Mesenteric fat pad (tissue), 1 donor: ENCODE measurements around the gene SCGB1C1. TPM values are rescaled to one million over a fixed set of nuclear protein-coding genes. Genes with fewer than 3 reads are reported as not detected.

ENCODE experiments used
- DNase-seq: peaks from one replicate; pipeline ENCODE4 v3.0.0-alpha.2; 2020; ENCODE audit warnings: low spot score
- total RNA-seq: library from RNA; stranded (reverse); fragmentation: NEBNext Ultra II Directional; extraction: Animal tissue kit (Norgen Biotek cat#: 25700); gene quantifications from one replicate; pipeline ENCODE4 v1.2.1, GENCODE V29; 2021
- donor health status: DM: yes; HTN: yes; CAD: no.

Gene SCGB1C1
- total RNA-seq, 1 donor from 2014 or later: not detected

DNA sequence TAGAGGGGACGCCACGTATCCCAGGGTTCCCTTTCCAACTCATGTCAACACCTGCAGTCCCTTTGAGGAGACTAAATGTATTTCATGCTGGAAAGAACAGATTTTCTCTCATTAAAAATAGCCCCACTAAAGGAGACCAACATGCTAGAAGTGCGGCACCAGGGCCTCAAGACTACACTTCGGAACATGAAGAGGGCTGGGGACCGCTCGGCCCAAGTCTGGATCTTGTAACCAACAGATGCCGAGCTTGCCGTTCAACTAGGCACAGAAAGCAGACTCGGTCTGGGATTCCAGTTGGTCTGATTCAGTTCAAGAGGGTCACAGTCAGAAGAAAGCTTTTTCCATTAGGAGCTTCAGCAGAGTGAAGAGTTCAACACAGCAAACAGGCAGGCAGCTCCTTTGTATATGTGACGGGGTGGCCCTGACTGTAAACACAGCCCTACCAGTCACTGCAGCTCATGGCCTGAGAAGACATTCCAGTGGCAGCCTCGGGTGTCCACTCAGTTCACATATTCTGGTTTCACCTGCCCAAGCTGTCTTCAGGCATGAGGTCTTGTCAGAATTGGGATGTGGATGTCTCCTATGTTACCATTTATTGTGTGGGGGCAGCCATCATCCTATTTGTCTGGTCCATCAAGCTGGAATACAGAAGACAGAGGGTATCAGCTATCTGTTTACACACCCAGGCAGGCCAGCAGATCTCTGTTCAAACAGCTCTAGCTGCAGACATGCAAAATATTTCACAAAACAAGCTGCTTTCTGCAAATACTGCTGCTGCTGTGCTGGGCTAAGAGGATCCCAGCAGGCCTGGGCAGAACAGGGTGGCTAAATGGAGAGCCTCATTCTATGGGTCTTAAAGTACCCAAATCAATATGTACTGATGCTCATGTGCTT lies 23.4 kb downstream of the SCGB1C1 start:
- no peak for DNase-seq

DNA sequence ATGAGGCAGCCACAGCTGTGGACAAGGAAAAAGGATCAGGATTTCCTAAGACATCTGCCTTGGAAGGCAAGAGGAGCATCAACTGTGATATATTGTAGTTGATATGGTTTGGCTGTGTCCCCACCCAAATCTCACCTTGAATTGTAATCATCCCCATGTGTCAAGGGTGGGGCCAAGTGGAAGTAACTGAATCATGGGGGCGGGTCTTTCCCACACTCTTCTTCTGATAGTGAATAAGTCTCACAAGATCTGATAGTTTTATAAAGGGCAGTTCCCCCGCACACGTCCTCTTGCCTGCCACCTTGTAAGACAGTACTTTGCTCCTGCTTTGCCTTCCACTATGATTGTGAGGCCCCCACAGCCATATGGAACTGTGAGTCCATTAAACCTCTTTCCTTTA lies 24.8 kb downstream of the SCGB1C1 start:
- peak; percentile 1 for DNase-seq

DNA sequence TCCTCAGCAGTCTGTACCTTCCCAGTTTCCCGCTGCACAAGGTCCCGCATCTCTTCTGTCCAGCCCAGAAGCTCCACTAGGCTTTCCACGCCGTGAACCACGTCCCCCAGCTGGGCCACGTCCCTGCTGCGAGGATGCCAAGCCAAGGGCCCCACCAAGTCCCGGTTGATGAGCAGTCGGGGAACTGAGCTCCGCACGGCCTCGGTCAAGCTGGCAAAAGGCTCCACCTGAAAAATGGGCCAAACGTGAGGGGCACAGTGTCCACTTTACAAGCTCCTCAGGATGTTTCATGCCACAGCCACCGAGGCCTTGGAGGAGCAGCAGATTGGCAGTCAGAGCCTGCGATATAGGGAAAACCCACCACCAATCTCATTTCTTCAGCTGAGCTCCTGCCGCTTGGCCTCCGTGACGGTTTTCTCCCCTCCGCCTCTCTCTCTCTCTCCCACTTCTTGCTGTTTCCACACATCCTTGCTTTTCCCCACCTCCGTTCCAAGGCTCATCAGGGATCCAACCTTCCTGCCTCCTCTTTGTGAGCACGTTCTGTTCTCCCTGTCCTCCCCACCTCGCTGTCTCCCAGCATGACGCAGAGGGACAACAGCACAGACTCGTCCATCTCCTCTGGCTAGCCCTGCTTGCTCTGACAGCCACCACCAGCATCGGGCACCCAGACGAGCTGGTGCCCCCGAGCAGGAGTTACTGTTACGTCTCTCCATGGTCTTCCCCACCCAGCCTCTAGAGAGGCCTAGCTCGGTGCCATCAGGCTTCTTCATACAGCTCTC lies 26.1 kb downstream of the SCGB1C1 start:
- DNase-seq: peak; percentile 81

DNA sequence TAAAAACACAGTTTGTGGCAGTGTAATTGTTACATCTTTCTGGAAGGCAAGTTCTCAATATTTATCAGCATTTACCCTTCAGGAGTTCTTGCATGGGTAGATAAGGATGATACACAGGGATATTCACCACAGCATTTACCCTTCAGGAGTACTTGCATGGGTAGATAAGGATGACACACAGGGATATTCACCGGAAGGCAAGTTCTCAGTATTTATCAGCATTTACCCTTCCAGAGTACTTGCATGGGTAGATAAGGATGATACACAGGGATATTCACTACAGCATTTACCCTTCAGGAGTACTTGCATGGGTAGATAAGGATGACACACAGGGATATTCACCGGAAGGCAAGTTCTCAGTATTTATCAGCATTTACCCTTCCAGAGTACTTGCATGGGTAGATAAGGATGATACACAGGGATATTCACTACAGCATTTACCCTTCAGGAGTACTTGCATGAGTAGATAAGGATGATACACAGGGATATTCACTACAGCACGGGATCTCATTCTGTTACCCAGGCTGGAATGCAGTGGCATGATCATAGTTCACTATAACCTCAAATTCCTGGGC lies 27.9 kb downstream of the SCGB1C1 start:
- DNase-seq: peak; percentile 8

DNA sequence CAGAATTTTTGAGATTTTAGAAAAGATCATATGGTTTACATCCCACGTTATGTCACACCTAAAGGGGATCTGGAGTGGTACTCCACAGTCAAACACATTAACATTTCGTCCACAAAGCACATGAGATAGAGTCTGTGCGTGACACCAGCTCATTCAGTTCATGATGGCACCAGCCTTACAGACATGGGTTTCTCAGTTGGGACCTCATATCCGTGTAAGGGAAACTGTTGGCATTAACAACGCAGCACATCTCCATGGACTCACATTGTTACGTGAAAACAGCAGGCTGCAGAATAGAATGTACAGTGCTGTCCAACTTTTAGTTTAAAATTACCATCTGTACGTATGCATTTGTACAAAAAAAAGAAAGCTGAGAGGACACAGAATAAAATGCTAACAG lies 28.7 kb downstream of the SCGB1C1 start:
- peak; percentile 14 for DNase-seq

DNA sequence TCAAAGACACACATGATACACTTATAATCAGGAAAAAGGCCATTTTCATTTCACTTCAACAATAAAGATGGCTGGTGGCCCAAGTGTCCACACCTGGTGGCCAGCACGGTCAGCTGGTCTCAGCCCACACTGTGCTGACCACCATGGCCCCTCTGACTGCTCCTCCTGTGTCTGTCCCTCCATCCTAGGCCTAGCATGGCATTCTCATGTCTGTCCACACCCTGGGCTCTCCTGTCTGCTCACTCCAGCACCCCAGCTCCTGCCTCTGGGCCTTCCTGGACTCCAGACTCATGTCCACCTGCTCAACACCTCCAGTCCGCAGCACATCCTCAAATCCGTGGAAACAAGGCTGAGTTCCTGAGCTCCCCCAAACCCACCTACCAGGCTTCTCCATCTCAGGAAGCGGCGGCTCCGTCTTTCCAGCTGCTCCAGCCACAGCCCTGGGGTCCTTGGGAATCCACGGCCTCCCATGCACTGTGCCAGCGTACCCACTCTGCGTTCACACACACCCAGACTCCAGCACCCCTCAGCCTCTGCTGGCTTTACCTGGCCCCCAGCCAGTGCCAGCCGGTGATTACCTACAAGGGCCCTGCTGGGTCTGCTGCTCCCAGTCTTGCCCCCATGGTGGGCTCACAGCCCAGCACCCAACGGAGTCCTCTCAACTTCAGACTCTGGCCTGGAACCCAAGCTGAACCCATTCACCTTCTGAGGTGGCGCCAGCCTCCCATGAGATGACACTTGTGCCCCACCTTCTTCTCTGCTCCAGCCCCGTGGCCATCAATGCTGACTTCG lies 29.3 kb downstream of the SCGB1C1 start:
- peak; percentile 77 for DNase-seq

DNA sequence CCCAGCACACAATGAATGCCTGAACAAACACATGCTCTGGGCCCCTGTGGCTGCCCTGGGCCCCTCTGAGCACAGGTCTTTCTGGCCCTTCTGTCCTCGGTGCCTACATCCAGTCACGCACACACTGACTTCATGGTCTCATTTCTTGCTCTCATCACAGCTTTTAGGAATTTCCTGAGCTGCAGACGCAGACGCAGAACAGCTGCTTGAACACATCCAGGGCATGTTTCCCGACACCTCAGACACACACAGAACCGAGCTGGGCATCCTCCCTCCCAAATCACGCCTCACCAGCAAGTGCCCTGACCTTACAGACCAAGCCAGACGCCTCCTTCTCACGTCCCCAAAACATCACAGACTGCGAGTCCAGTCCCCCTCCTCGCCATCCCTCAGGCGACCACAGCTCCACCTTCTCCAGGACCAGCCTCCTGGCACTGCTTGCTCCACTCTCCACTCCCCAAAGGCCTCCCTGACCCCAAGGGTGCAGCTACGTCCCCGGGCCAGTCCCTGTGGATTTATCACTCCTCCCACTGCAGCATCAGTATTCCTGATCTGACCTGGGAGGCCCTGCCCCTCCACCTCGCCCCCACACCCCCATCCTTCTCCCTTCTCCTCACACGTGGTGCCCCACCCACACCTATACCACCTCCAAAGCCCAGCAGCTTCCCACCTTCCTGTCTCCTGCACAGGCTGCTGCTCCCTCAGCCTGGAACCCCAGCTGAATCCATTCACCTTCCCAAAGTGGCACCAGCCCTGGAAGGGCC lies 30.3 kb downstream of the SCGB1C1 start:
- DNase-seq: peak; percentile 79

DNA sequence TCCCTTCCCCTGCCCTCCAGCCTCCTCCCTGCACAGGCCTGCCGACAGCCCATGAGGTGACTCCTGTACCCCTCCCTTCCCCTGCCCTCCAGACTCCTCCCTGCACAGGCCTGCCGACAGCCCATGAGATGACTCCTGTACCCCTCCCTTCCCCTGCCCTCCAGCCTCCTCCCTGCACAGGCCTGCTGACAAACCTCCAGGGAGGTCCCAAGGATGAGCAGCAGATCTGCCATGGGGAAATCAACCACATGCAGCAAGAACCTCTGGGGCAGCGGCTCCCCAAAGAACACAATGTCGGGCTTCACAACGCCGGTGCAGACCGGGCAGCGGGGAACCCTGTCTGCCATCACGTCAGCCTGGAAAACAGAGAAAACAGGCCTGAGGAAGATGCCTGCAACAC lies 31.0 kb downstream of the SCGB1C1 start:
- peak; percentile 30 for DNase-seq

DNA sequence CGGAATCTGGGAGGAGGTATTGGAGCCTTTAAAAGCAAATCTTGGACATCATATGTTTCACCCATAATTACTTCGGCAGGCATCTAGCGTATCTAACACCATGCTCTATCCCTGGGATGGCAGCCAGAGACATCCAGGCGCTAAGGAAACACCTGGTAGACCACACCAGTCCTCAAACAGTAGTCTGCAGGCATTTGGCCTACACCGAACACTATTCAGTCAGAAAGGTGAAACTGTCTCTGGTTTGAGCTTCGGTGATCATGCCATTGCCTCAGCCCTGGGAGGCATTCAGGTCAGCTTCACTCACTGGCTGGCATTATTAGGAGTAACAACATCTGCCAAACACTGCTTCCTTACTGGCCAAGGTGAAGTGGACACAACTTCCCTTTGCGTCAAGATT lies 31.5 kb downstream of the SCGB1C1 start:
- peak; percentile 18 for DNase-seq

DNA sequence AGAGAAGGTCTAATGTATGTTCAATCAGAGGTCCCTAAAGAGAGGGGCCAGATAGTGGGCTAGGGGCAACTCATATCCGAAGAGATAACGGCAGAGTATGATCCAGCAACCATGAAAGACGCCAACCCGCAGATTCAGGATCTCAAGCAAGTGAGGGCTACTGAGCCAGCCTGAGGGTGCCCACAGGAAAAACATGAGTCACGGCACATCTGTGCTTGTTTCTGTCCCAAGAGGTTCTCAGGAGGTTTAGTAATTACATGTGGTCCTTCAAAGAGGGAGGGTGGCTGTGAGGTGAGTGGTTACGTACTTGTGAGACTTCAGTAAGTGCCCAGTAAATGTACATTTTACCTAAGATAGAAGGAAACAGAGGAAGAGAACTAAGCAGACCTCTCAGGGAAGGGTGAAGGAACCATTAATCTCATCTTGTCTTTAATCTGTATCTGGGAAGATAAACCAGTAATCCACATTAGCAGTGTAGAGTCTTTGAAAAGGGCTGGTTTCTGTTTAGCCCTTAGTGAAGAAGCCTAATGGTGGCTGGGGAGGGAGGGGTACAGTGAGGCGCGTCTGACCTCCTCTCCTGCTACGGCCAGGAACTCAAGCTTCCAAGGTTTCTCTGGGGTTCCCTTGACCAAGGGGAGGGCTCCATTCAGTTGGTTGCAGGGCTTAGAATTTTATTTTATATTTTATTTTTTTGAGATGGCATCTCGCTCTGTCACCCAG lies 33.0 kb downstream of the SCGB1C1 start:
- DNase-seq: peak; percentile 24

DNA sequence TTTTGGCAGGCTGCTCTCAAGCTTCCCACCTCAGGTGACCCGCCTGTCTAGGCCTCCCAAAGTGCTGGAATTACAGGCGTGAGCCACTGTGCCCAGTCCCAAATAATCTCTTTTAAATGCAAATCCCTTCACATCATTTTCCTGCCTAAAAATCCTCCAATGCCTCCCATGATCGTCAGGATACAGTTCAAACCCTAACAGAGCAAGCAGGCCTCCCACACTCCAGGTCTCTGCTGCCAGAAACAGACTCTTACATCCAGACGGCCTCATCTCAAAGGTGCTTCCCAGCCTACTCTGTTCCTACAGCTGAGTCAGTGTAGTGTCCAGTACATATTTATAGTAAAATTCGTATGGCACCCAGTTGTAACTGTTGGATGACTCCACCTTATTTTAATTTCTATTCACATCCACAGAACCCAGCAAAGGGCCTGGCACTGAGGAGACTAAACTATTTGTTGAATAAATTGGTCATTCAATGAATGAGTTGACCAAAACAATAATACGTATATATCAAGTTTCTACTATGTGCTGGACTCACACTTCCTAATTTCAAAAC lies 35.0 kb downstream of the SCGB1C1 start:
- DNase-seq: peak; percentile 20

DNA sequence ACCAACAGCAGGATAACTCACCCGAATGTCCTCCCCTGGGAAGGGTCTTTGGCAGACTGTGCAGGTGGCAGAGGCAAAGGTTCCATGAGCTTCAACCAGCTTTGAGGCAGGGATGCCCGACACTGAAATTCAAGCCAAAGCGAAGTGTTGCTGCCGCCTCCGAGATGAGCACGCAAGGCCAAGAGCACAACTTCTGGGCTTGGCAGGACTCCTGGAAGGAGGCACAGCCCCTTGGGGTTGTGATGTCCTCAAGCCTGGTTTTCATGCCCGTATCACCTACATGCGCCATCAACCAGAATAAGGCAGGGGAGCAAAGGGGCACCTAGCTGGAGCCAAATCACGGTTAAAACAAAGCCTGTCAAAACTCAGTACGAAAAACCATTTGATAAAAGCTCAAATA lies 37.6 kb downstream of the SCGB1C1 start:
- DNase-seq: peak; percentile 71

DNA sequence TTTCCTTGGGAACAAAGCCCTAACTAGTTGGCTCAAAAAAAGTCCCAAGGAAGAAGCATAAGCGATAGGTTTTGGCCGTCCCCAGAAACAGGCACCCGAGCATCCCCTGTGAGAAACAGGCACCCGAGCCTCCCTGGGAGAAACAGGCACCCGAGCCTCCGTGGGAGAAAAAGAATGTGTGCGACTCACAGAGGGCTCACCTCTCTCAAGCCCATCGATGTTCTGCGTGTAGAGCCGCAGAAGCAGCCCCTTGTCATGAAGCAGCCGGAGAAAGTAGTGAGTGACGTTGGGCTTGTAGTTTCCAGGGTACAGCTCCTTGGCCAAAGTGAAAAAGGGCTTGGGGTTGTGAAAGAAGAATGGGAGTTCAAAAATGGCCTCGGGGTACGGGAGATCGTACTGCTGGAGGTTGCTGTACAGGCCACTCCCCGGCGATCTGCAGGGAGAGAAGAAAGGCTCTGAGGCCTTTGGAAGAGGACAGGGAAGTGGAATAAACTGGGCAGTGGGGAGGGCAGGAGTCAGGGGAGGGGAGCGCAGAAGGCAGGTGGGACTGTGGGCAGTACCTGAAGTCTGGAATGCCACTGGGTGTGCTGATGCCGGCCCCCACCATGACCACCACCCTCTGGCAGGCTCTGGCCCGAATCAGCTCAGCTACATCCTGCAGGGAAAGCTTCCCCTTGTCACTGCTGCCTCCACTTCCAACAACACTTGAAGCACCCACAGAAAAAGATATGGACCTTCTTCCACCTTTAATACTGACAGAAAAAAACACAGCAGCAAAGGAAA lies 40.1 kb downstream of the SCGB1C1 start:
- DNase-seq: peak; percentile 75

DNA sequence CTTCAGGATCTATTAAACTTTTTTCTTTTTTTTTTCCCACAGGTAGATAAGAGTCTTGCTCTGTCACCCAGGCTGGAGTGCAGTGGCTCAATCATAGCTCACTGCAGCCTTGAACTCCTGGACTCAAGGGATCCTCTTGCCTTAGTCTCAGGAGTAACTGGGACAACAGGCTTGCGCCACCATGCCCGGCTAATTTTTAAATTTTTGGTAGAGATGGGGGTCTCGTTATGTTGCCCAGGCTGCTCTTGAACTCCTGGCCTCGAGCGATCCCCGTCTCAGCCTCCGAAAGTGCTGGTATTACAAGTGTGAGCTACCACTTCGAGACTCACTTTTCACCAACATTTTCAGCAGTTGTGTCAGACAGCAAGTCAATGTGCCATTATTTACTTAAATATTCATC lies 42.3 kb downstream of the SCGB1C1 start:
- peak; percentile 62 for DNase-seq

DNA sequence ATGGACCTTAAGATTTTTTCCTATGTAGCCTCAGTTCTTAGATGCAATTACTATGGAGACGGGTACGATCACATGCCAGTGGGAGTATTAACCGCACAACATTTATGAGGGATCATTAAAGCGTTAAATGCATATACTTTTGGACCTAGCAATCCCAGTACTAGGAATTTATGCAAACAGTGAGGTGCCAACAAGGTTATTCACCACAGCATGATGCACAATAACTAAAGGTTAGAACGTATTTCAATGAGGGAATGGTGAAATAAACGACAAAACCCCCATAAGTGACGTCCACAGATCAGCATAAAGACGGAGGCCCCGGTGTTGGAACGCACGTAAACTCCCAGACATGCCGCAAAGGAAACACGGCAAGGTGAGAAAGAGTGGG lies 42.7 kb downstream of the SCGB1C1 start:
- no peak for DNase-seq

DNA sequence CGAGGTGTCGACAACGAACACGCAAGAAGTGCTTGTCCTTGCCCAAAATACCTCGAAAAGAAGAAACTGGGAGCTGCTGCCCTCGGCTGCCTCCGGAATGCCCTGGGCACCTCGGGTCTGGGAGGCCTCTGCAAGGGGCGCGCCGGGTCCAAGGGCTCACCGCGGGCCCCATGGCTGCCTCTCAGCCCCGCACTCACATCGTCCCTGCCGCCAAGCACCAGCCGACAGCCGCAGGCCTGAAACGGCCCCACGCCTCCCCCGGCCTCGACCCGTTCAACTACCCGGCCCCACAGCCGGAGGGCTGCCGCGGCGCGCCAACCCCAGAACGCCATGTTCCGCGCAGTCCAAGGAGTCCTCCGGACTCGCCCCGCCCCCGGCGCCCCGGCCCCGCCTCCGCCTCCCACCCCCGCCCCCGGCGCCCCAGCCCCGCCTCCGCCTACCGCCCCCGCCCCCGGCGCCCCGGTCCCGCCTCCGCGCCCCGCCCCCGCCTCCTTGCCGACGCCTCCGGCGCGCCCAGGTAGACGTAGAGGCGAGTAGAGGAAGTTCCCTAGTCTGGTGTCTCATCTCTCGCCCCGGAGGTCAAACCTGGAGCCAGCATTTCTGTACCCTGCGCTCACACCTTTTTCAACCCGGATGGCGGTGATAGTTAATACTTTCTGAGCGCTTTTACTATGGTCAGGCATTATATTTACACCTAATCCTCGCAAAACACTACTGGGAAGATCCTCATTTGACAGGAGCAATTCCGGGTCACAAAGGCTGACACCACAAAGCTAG lies 43.3 kb downstream of the SCGB1C1 start, which contains the start of gene SIRT3:
SIRT3 (minus strand) TSS at position 346 of the 777 bp plus-strand sequence; CDS start at position 332, 14 bp downstream.
- DNase-seq: peak; percentile 92
